BJ (cell line): Measurements from ENCODE around the gene CCDC91. TPM values are rescaled to one million over a fixed set of nuclear protein-coding genes. Genes with fewer than 3 reads are reported as not detected.
A peak's percentile ranks its signal among the peaks of the same experiment; 100 is the strongest.

Source experiments
- CTCF ChIA-PET: fragments of 350-600 bp; formaldehyde crosslinking; extraction: SDS; loops from one replicate; lab custom pipeline; 2021; ENCODE audit warnings: antibody characterized with exemption, inconsistent platforms; lab: Yijun Ruan, JAX
- POLR2A ChIA-PET: fragments of 300-600 bp; sonication (Branson Sonifier 250); formaldehyde crosslinking; extraction: SDS; loops from one replicate; lab custom pipeline; 2021; ENCODE audit warnings: antibody characterized with exemption; lab: Charles Lee
- DNase-seq: peaks from one replicate; pipeline ENCODE4 v3.0.0-alpha.2; 2011; ENCODE audit warnings: low read depth
- H3K27me3 ChIP-seq: 2 replicates; pipeline ENCODE4 v1.6.0; 2011; ENCODE audit warnings: low read length; ENCODE audit not compliant: control insufficient read depth, insufficient read depth
- H3K36me3 ChIP-seq: 2 replicates; pipeline ENCODE4 v1.5.1; 2011; ENCODE audit warnings: low read length; ENCODE audit not compliant: control insufficient read depth, insufficient read depth
- H3K4me3 ChIP-seq: 2 replicates; pipeline ENCODE4 v1.5.1; 2011; ENCODE audit warnings: low read depth, mild to moderate bottlenecking, control low read depth, low read length
- polyA plus RNA-seq: library from polyadenylated mRNA; depleted of rRNA; stranded (reverse); fragments of >200 nt; gene quantifications from 2 replicates; pipeline ENCODE4 v1.2.3, GENCODE V29; 2011
- TF ChIP-seq, protein P1 (sequence below): IDR thresholded peaks from 2 replicates; pipeline ENCODE4 v1.5.1; 2011; ENCODE audit warnings: low read depth, mild to moderate bottlenecking, control low read depth, inconsistent platforms, low read length, moderate library complexity; ENCODE audit not compliant: insufficient read depth

The CCDC91 gene
- polyA plus RNA-seq, 1 experiment: 11.9 TPM

DNA sequence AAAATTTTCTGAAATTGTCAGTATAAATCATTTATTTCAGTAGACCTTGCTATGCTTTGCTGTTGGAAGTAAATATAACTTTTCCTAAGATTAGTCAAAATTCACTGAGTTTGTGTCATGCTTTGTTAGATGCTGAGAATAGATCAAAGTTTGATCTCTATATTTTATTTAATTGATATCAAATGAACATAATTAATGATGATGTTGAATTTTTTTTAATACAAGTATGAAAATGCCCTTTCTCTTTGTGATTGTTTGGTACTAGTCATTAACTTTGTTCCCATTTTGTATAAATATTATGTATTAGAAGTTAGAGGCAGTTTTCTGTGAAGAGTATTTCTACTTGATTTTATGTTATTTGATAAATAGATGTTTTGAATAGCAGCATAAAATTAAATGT, 45.7 kb downstream of the CCDC91 start:
- ChIA-PET CTCF (no interaction called here), POLR2A (no interaction called here)
- Histone ChIP-seq H3K4me3 (no peak overlapping the region), H3K27me3 (no peaks in the 10 kb centered on the region), H3K36me3 (no peaks in the 10 kb centered on the region)
- DNase-seq: no peak
- TF ChIP-seq, protein P1, sequence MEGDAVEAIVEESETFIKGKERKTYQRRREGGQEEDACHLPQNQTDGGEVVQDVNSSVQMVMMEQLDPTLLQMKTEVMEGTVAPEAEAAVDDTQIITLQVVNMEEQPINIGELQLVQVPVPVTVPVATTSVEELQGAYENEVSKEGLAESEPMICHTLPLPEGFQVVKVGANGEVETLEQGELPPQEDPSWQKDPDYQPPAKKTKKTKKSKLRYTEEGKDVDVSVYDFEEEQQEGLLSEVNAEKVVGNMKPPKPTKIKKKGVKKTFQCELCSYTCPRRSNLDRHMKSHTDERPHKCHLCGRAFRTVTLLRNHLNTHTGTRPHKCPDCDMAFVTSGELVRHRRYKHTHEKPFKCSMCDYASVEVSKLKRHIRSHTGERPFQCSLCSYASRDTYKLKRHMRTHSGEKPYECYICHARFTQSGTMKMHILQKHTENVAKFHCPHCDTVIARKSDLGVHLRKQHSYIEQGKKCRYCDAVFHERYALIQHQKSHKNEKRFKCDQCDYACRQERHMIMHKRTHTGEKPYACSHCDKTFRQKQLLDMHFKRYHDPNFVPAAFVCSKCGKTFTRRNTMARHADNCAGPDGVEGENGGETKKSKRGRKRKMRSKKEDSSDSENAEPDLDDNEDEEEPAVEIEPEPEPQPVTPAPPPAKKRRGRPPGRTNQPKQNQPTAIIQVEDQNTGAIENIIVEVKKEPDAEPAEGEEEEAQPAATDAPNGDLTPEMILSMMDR: no peak

- POLR2A ChIA-PET: no interaction called here
- Histone ChIP-seq H3K27me3 (no peaks in the 10 kb centered on the region), H3K36me3 (no peaks in the 10 kb centered on the region), H3K4me3 (no peak overlapping the region)
- CTCF ChIA-PET: no interaction called here
- DNase-seq: no peak
- TF ChIP-seq, protein P1: peak; percentile 35; the same call in 1 of the 2 replicates
These were observed 47.2 kb downstream of the CCDC91 start for GRCh38 chr12:28237423-28237822.

DNA sequence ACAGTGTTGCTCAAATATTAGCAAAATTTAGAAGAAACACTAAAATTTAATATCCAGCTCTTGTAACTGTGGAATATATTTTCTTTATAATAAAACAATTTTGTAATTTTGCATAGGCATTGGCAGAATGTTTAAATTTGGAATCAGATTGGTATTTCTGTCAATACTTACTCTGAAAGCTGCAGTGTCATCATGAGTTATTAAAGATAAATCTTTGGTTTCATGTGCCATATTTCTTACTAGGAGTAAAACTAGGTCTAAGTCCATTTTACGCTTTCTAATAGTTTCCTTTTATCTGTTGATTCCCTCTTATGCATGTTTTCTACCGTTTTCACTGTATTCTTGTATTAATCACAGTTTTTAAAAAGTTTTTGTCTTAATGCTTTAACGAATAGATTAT, 49.7 kb downstream of the CCDC91 start:
- DNase-seq: no peak
- ChIA-PET CTCF (interaction anchor here (0.7 kb wide), 1 partner anchor 634 kb away, joined by 3 read pairs; no protein-coding TSS in a partner anchor), POLR2A (no interaction called here)
- no peak overlapping the region for H3K4me3 ChIP-seq
- H3K36me3 ChIP-seq: no peaks in the 10 kb centered on the region
- TF ChIP-seq, protein P1: no peak
- no peaks in the 10 kb centered on the region for H3K27me3 ChIP-seq

DNA sequence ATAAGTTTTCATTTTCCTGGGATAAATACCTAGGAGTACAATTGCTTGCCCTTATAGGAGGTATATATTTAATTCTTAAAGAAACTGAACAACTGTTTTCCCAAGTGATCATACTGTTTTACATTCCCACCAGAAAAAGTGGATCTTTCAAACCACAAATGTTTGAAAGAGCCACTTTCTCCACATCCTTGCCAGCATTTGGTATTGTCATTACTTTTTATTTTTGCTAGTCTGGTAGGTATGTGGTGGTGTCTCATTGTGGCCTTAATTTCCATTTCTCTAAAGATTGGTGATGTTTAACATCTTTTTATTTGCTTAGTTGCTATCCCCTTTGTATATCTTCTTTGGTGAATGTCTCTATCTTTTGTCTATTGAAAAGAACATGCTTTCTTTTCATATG, 50.6 kb downstream of the CCDC91 start:
- no peak for DNase-seq
- TF ChIP-seq, protein P1: no peak
- ChIA-PET POLR2A (no interaction called here), CTCF (no interaction called here)
- Histone ChIP-seq H3K4me3 (no peak overlapping the region), H3K36me3 (no peaks in the 10 kb centered on the region), H3K27me3 (no peaks in the 10 kb centered on the region)

- TF ChIP-seq, protein P1: no peak
- Histone ChIP-seq H3K27me3 (no peaks in the 10 kb centered on the region), H3K36me3 (no peaks in the 10 kb centered on the region), H3K4me3 (no peak overlapping the region)
- ChIA-PET POLR2A (no interaction called here), CTCF (no interaction called here)
- no peak for DNase-seq
These were observed 51.9 kb downstream of the CCDC91 start for GRCh38 chr12:28242129-28242495.
